ENCODE measurements around the gene ZDHHC17.

Gene ZDHHC17

GRCh38 chr12:76880519-76881023 lies 116.7 kb downstream of the ZDHHC17 start:
- DNase-seq: no peak

GRCh38 chr12:76881142-76881541 lies 117.2 kb downstream of the ZDHHC17 start:
- no peak for DNase-seq

GRCh38 chr12:76882367-76882766 lies 118.5 kb downstream of the ZDHHC17 start:
- DNase-seq: no peak

- no peak for DNase-seq
Measured at GRCh38 chr12:76883151-76883550, 119.2 kb downstream of the ZDHHC17 start.

GRCh38 chr12:76883811-76884210 lies 119.9 kb downstream of the ZDHHC17 start:
- DNase-seq: peak; percentile 16

- DNase-seq: no peak
Measured at GRCh38 chr12:76888775-76889174, 124.9 kb downstream of the ZDHHC17 start.

- no peak for DNase-seq
Measured at GRCh38 chr12:76890151-76891143, 126.5 kb downstream of the ZDHHC17 start.

- no peak for DNase-seq
Measured at GRCh38 chr12:76891609-76892008, 127.7 kb downstream of the ZDHHC17 start.

- no peak for DNase-seq
Measured at GRCh38 chr12:76895796-76896195, 131.9 kb downstream of the ZDHHC17 start.

GRCh38 chr12:76896274-76896673 lies 132.4 kb downstream of the ZDHHC17 start:
- no peak for DNase-seq

- no peak for DNase-seq
Measured at GRCh38 chr12:76898442-76898841, 134.5 kb downstream of the ZDHHC17 start.

GRCh38 chr12:76899522-76899921 lies 135.6 kb downstream of the ZDHHC17 start:
- DNase-seq: no peak

- DNase-seq: no peak
Measured at GRCh38 chr12:76901628-76902380, 137.9 kb downstream of the ZDHHC17 start.

All from NCI-H774 (cell line).